HG03135 (cell line): ENCODE results near the gene CHST14.
A peak's percentile ranks its signal among the peaks of the same experiment; 100 is the strongest.

Experiments
- ATAC-seq: cut with Tn5 transposase; IDR thresholded peaks from one replicate; pipeline ENCODE4 v1.9.1; 2021; ENCODE audit warnings: mild to moderate bottlenecking, moderate library complexity; ENCODE audit not compliant: unreplicated experiment

The CHST14 gene

GRCh38 chr15:40470423-40471104 is at the start of gene CHST14:
Gene CHST14, plus strand, starts transcription at chr15:40470984. Its CDS starts 230 bp downstream, at chr15:40471214.
- ATAC-seq: peak; percentile 59

GRCh38 chr15:40421246-40422157 is 49.3 kb upstream of the CHST14 start:
- peak; percentile 70 for ATAC-seq

GRCh38 chr15:40424483-40425115 is 46.2 kb upstream of the CHST14 start:
- no peak for ATAC-seq

- no peak for ATAC-seq
These were observed 45.1 kb upstream of the CHST14 start for GRCh38 chr15:40425681-40426080.

- no peak for ATAC-seq
These were observed 43.6 kb upstream of the CHST14 start for GRCh38 chr15:40427188-40427587.

GRCh38 chr15:40428185-40428584 is 42.6 kb upstream of the CHST14 start:
- no peak for ATAC-seq

GRCh38 chr15:40429068-40429710 is 41.6 kb upstream of the CHST14 start:
- ATAC-seq: no peak

GRCh38 chr15:40430271-40430805 is 40.4 kb upstream of the CHST14 start:
- ATAC-seq: no peak

GRCh38 chr15:40435023-40435709 is 35.6 kb upstream of the CHST14 start:
- ATAC-seq: no peak

- ATAC-seq: no peak
These were observed 35.1 kb upstream of the CHST14 start for GRCh38 chr15:40435710-40436089.

GRCh38 chr15:40436116-40436891 is 34.5 kb upstream of the CHST14 start:
- no peak for ATAC-seq

GRCh38 chr15:40436892-40437751 is 33.7 kb upstream of the CHST14 start:
- no peak for ATAC-seq

GRCh38 chr15:40437752-40438687 is 32.8 kb upstream of the CHST14 start:
- ATAC-seq: no peak

- no peak for ATAC-seq
These were observed 32.1 kb upstream of the CHST14 start for GRCh38 chr15:40438712-40439111.

- ATAC-seq: no peak
These were observed 31.3 kb upstream of the CHST14 start for GRCh38 chr15:40439461-40439959.

GRCh38 chr15:40439960-40440742 is 30.6 kb upstream of the CHST14 start:
- no peak for ATAC-seq
